ENCODE data around the gene CUL7.

CUL7 gene

DNA sequence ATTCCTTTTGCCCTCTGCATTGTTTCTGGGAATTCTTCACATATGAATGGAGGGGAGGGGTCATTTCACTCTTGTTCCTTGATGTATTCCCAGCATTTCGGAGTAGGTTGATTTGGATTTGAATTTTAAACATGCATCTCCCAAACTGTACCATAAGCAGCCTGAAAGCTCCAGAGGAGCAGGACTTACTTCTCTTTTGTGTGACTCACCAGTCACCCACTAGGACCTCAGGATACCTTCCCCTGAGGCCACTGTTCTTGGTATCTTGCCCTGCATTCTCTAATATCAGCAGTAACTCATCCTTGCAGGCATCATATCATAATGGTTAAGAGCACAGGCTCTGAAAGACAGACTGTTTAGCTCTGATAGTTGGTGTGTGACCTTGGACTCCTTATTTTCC lies 4.9 kb upstream of the CUL7 start:
- DNase-seq (ENCODE audit: low read depth in 1 of 2, low spot score in 1 of 2), result peak in 1 of 2 experiments; percentile 16
- H3K4me3 ChIP-seq (replicated peaks; ENCODE audit: insufficient read depth, low read length), result peak overlapping the region; percentile 99
- peak overlapping the region; percentile 86 for H3K27ac ChIP-seq (replicated peaks)
- TF ChIP-seq GABPA (IDR thresholded peaks at IDR 0.05; ENCODE audit: low read depth) (no peak), POLR2AphosphoS5 (IDR thresholded peaks at IDR 0.05; ENCODE audit: low read depth) (no peak), SPI1 (IDR thresholded peaks at IDR 0.05; ENCODE audit: borderline replicate concordance, low read depth) (no peak)
- TF ChIP-seq, protein P1, sequence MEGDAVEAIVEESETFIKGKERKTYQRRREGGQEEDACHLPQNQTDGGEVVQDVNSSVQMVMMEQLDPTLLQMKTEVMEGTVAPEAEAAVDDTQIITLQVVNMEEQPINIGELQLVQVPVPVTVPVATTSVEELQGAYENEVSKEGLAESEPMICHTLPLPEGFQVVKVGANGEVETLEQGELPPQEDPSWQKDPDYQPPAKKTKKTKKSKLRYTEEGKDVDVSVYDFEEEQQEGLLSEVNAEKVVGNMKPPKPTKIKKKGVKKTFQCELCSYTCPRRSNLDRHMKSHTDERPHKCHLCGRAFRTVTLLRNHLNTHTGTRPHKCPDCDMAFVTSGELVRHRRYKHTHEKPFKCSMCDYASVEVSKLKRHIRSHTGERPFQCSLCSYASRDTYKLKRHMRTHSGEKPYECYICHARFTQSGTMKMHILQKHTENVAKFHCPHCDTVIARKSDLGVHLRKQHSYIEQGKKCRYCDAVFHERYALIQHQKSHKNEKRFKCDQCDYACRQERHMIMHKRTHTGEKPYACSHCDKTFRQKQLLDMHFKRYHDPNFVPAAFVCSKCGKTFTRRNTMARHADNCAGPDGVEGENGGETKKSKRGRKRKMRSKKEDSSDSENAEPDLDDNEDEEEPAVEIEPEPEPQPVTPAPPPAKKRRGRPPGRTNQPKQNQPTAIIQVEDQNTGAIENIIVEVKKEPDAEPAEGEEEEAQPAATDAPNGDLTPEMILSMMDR (IDR thresholded peaks at IDR 0.05; ENCODE audit: insufficient read depth, low read length), result no peak
- TF ChIP-seq, protein P2, sequence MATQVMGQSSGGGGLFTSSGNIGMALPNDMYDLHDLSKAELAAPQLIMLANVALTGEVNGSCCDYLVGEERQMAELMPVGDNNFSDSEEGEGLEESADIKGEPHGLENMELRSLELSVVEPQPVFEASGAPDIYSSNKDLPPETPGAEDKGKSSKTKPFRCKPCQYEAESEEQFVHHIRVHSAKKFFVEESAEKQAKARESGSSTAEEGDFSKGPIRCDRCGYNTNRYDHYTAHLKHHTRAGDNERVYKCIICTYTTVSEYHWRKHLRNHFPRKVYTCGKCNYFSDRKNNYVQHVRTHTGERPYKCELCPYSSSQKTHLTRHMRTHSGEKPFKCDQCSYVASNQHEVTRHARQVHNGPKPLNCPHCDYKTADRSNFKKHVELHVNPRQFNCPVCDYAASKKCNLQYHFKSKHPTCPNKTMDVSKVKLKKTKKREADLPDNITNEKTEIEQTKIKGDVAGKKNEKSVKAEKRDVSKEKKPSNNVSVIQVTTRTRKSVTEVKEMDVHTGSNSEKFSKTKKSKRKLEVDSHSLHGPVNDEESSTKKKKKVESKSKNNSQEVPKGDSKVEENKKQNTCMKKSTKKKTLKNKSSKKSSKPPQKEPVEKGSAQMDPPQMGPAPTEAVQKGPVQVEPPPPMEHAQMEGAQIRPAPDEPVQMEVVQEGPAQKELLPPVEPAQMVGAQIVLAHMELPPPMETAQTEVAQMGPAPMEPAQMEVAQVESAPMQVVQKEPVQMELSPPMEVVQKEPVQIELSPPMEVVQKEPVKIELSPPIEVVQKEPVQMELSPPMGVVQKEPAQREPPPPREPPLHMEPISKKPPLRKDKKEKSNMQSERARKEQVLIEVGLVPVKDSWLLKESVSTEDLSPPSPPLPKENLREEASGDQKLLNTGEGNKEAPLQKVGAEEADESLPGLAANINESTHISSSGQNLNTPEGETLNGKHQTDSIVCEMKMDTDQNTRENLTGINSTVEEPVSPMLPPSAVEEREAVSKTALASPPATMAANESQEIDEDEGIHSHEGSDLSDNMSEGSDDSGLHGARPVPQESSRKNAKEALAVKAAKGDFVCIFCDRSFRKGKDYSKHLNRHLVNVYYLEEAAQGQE (IDR thresholded peaks at IDR 0.05; ENCODE audit: insufficient replicate concordance, low read depth), result no peak
- H3K27me3 ChIP-seq (ENCODE audit: insufficient read depth, poor library complexity, severe bottlenecking), result no peaks in the 10 kb centered on the region

DNA sequence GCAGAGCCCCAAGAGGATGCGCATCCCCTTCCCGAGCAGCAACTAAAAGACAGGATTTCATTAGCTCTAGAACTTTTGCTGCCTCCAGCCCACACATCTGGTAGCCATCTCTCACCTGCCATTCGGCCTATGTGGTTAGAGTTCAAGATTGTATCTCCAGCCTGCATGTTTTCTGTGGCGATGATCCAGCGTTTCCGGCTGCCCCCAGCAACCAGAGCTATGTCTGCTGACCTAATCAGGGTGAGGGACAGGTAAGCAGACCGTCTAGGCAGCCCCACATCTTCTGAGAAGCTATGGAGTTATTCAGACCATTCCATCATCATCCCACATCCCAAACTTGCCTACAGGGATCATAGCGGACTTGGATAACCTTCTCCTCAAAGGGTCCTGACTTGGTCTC lies 2.3 kb upstream of the CUL7 start:
- TF ChIP-seq POLR2AphosphoS5 (IDR thresholded peaks at IDR 0.05; ENCODE audit: low read depth) (no peak), SPI1 (IDR thresholded peaks at IDR 0.05; ENCODE audit: borderline replicate concordance, low read depth) (no peak), GABPA (IDR thresholded peaks at IDR 0.05; ENCODE audit: low read depth) (no peak)
- TF ChIP-seq, protein P2 (IDR thresholded peaks at IDR 0.05; ENCODE audit: insufficient replicate concordance, low read depth), result no peak
- TF ChIP-seq, protein P1 (IDR thresholded peaks at IDR 0.05; ENCODE audit: insufficient read depth, low read length), result no peak
- no peak overlapping the region for H3K4me3 ChIP-seq (replicated peaks; ENCODE audit: insufficient read depth, low read length)
- no peak for DNase-seq (ENCODE audit: low read depth in 1 of 2, low spot score in 1 of 2)
- H3K27ac ChIP-seq (replicated peaks), result no peak overlapping the region
- no peaks in the 10 kb centered on the region for H3K27me3 ChIP-seq (ENCODE audit: insufficient read depth, poor library complexity, severe bottlenecking)

DNA sequence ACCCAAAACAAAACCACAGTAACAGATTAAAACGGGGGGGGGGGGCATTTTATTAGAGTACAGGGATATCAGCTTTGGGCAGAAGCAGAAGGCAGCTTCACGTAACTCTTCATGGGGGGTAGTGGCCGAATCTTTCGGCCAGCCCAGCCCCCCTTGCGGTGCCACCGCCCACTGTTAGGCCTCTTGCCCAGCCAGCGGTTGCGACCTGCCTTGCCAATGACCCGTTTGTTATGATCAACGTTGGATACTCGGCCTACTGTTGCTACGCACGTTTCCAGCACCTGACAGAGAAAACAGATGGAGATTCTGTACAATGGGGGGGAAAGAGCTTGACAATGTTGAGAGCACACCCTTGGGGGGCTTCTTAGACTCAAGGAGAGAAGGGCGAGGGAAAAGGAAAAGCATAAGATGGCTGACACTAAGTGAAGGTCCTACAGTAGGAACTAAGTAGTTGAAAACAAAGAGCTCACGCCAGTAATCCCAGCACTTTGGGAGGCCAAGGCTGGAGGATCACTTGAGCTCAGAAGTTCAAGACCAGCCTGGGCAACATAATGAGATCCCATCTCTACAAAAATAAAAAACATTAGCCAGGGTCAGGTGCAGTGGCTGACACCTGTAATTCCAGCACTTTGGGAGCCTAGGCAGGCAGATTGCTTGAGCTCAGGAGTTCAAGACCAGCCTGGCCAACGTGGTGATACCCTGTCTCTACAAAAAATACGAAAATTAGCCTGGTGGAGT lies 724 bp upstream of the CUL7 start:
- H3K4me3 ChIP-seq (replicated peaks; ENCODE audit: insufficient read depth, low read length), result peak overlapping the region; percentile 66
- TF ChIP-seq GABPA (IDR thresholded peaks at IDR 0.05; ENCODE audit: low read depth), result no peak
- no peak for TF ChIP-seq SPI1 (IDR thresholded peaks at IDR 0.05; ENCODE audit: borderline replicate concordance, low read depth)
- TF ChIP-seq, protein P2 (IDR thresholded peaks at IDR 0.05; ENCODE audit: insufficient replicate concordance, low read depth), result no peak
- no peak for DNase-seq (ENCODE audit: low read depth in 1 of 2, low spot score in 1 of 2)
- no peaks in the 10 kb centered on the region for H3K27me3 ChIP-seq (ENCODE audit: insufficient read depth, poor library complexity, severe bottlenecking)
- peak overlapping the region; percentile 91 for H3K27ac ChIP-seq (replicated peaks)

Measured in HL-60 (cell line).